GM10248 (cell line): ENCODE measurements around the gene TANC1.
"Not testable (repeated sequence)": the region's sequence is repeated elsewhere in the genome, so short reads cannot be mapped to it uniquely, and the experiment has no call there.

Source experiments
- CTCF ChIA-PET: fragments of 300-600 bp; sonication (Branson Sonifier 250); formaldehyde crosslinking; extraction: SDS; loops from one replicate; lab custom pipeline; 2021; ENCODE audit warnings: antibody characterized with exemption; lab: Yijun Ruan, JAX
- POLR2A ChIA-PET: fragments of 350-650 bp; sonication (Branson Sonifier 250); formaldehyde crosslinking; extraction: SDS; loops from one replicate; lab custom pipeline; 2020; ENCODE audit warnings: antibody characterized with exemption; lab: Yijun Ruan, JAX
- DNase-seq: peaks from one replicate; pipeline ENCODE4 v3.0.0; 2012; ENCODE audit errors: extremely low spot score
- CTCF ChIP-seq: IDR thresholded peaks from 2 replicates; pipeline ENCODE4 v1.5.1; 2012; ENCODE audit warnings: mild to moderate bottlenecking, low read depth; ENCODE audit errors: extremely low read depth, missing control alignments, control extremely low read depth

Gene TANC1

GRCh38 chr2:159140070-159140769, 171.8 kb downstream of the TANC1 start:
- no peak for DNase-seq
- ChIA-PET POLR2A (no interaction called here), CTCF (interaction anchor here (0.9 to 2.7 kb wide), 13 partner anchors 10 to 827 kb away, joined by 3 to 15 read pairs (median 4); no protein-coding TSS in a partner anchor)
- no peak for TF ChIP-seq CTCF

GRCh38 chr2:159140821-159141220, 172.4 kb downstream of the TANC1 start:
- DNase-seq, POLR2A ChIA-PET: not testable (repeated sequence)
- CTCF ChIA-PET: interaction anchor here (0.9 to 2.1 kb wide), 13 partner anchors 11 to 827 kb away, joined by 3 to 15 read pairs (median 3); no protein-coding TSS in a partner anchor

GRCh38 chr2:159144776-159145614, 176.6 kb downstream of the TANC1 start:
- ChIA-PET CTCF (interaction anchor here (0.7 kb wide), 1 partner anchor 26 kb away, joined by 4 read pairs; no protein-coding TSS in a partner anchor), POLR2A (no interaction called here)
- DNase-seq: no peak
- TF ChIP-seq CTCF: no peak

- DNase-seq: no peak
- CTCF ChIA-PET: interaction anchor here (0.7 kb wide), 1 partner anchor 27 kb away, joined by 4 read pairs; no protein-coding TSS in a partner anchor
- no peak for TF ChIP-seq CTCF
- POLR2A ChIA-PET: no interaction called here
Measured at GRCh38 chr2:159145745-159146354, 177.4 kb downstream of the TANC1 start.

GRCh38 chr2:159146996-159147666, 178.7 kb downstream of the TANC1 start:
- POLR2A ChIA-PET: no interaction called here
- DNase-seq: no peak

GRCh38 chr2:159147690-159148089, 179.2 kb downstream of the TANC1 start:
- no peak for TF ChIP-seq CTCF

More at GRCh38 chr2:159146996-159147666, 178.7 kb downstream of the TANC1 start:
- CTCF ChIA-PET: interaction anchor here (0.7 to 1.5 kb wide), 6 partner anchors 8 to 56 kb away, joined by 3 to 6 read pairs (median 4); no protein-coding TSS in a partner anchor
- no peak for TF ChIP-seq CTCF

More at GRCh38 chr2:159147690-159148089, 179.2 kb downstream of the TANC1 start:
- DNase-seq: no peak
- CTCF ChIA-PET: interaction anchor here (0.7 to 1.5 kb wide), 6 partner anchors 9 to 55 kb away, joined by 3 to 6 read pairs (median 4); no protein-coding TSS in a partner anchor
- POLR2A ChIA-PET: no interaction called here
